GM19467 (cell line): Measurements from ENCODE around the gene KIF21B.

Experiments used
- ATAC-seq: cut with Tn5 transposase; IDR thresholded peaks from one replicate; pipeline ENCODE4 v1.9.1; 2021; ENCODE audit warnings: mild to moderate bottlenecking, moderate library complexity; ENCODE audit not compliant: unreplicated experiment

Gene KIF21B

DNA sequence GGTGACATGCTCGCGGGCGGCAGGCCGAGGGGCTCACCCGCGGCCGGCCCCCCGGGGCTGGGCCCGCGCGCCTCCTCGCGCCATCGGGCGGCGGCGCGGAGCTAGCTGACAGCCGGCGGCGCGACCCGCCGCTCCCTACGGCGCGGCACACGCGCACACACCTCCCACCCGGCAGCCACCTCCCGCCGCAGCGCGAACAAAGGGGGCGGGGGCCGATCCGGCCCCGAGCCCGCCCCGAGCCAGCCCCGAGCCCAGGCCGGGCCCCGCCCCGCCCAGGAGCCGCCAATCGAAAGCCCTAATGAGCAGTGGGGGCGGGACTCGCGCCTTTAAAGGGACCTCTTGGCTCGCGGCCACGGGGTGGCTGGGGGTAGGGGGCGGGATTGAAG, at the start of gene KIF21B:
TSS of gene KIF21B (minus strand) at position 198 of the 386 bp plus-strand sequence. CDS start 331 bp downstream, outside the sequence.
- peak; percentile 50 for ATAC-seq

- no peak for ATAC-seq
These were observed 49.4 kb upstream of the KIF21B start for GRCh38 chr1:201072922-201073321.

DNA sequence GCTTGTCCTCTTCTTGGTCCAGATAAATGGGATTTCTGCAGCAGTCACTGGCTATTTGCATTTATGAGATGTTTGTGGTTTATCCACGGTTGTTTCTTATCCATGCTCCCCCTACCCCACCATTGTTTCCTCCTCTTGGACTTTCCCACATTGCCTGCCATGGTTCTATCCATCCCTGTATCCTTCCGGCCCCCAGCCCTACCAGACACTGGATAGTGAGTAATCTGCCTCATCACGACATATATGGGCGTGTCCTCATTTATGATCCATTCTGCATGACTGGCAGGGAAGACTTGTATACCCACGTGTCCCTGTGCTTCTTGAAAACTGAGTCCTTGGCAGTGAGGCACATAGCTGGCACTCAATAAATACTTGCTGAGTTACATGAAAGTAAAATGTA, 48.6 kb upstream of the KIF21B start:
- no peak for ATAC-seq

DNA sequence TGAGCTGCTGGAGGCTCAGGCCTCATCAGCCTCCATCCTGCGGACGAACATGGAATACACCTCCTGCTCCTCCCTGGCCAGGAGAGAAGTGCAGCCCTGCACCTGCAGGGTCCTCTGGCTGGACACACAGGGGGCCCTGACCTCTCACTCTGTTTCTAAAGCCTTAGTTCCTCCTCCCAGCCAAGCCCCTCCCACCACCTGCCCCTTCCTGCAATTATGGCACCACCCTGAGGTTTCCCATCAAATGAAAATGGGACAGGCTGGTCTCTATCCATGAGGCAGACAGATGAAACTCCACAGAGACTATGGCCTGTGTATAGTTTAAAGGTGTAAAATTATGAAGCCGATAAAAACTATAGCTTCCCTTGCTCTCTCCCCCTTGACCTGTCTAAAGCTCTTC, 46.1 kb upstream of the KIF21B start:
- ATAC-seq, result no peak

GRCh38 chr1:201068976-201069375, 45.5 kb upstream of the KIF21B start:
- ATAC-seq, result no peak

- ATAC-seq, result no peak
These were observed 43.5 kb upstream of the KIF21B start for GRCh38 chr1:201066986-201067385.

- no peak for ATAC-seq
These were observed 42.2 kb upstream of the KIF21B start for GRCh38 chr1:201065686-201066085.

DNA sequence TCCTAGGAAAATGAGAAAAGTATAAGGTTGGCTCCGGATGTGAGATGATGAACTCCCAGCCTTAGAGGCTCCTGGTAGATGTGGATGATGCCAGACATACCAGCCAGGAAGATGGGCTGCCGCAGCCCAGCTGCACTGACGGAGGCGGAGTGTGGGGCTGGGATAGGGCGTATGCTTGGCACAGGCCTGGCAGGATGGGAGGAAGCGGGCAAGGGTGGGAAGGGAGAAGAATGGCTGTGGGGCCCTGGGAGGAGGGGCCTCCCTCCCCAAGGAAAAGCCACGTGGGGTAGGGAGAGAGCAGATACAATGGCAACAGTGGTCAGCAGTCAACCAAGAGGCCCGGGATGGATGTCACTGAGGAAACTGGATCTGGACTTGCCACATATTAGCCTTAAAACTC, 41.3 kb upstream of the KIF21B start:
- no peak for ATAC-seq

- ATAC-seq, result no peak
These were observed 39.6 kb upstream of the KIF21B start for GRCh38 chr1:201063145-201063544.

- no peak for ATAC-seq
These were observed 39.1 kb upstream of the KIF21B start for GRCh38 chr1:201062511-201063091.

GRCh38 chr1:201061886-201062285, 38.4 kb upstream of the KIF21B start:
- ATAC-seq, result no peak

GRCh38 chr1:201061049-201061448, 37.5 kb upstream of the KIF21B start:
- no peak for ATAC-seq

DNA sequence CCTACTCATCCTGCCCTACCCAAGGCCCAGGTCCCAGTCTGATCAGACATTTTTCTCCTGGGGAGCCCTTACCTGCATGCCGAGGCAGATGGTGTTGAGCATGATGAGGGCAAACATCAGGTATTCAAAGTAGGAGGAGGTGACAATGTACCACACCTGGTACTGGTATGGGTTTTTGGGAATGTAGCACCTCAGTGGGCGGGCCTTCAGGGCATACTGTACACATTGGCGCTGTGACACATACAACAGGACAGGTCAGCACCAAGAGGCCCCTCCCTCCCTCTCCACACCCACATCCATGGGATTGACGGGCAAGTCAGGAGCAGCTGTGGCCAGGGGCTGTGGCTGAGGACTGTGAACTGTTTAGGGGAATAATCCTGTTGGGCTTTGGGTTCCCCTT, 37.1 kb upstream of the KIF21B start:
- ATAC-seq, result no peak

DNA sequence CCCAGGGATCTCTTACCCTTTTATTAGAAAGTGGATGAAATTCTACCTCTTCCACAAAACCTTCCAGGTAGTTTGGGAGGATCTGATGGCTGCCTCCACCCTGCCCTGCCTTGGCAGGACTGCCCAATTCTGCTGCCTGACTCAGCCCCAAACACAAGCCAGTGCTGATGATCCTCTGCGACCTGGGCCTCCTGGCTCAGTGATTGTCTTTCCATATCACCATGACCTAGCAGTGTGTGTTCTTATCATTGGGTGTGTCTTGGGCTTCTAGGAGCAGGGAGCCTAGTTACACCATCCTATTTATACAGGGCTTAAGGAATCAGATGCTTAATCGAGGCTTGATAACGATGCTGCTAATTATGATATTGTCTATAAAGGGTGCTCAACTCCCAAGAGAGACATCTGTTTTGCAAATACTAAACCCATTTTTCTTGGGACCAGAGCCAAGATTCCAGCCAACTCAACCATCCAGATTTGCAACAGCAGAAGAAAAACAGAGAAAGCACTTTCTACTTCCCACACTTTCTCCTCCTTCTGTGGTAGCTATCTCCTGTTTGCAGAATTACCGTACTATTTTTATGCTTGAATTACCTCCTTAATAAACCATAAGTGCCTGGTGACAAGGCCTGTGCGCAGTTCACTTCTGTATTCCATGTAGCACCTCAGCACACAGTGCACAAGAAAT, 36.5 kb upstream of the KIF21B start:
- no peak for ATAC-seq

- ATAC-seq, result no peak
These were observed 35.9 kb upstream of the KIF21B start for GRCh38 chr1:201059401-201059800.

DNA sequence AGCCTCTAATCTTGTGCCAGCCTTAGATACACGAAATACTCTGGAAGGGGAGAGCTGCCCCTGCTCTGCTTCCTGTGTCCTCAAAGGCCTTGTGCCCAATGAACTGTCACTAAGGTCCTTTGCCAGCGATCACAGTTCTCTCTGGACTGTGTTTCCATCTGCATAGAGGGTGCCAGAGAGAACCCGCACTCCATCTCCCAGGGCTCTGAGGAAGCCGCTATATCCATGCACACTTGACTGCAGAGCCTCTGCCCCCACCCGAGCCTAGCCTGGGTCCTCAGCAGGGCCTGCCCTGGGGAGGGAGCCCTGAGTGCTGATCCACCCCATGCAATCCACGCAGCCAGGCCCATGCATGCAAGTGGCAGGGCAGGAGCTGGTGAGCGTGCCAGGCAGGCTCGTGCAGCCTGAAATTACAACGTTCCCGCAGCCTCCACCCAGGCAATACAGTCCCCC, 30.6 kb upstream of the KIF21B start:
- ATAC-seq, result no peak

DNA sequence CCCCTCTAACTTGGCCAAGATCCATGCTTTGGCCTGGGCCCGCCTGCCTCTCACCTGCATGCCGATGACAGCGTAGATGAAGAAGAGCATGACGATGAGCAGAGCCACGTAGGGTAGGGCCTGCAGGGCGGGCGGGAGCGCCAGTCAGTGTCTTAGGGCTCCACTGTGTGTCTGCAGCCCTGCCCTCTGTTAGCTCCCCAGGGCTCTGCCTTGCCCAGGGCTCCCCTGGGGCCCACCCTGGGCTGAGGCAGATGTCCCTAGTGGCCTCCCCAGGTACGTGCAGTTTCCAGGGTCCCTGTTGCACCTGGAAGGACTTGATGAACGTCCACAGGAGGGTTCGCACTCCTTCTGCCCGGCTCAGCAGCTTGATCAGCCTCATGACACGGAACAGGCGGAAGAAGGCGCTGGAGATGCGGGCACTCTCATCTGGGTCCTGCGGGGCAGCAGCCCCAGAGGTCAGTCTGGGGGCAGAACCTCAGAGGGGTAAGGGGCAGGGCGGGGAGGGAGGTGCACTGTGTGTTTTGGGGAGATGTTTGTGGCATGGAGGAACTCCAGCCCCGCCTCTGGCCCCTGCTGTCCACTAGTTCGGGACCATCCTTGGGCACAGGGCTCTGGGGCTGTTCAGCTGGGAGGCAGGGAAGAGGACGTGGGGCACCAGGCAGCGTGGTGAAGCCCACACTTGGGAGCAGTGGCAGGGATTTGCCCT, 29.8 kb upstream of the KIF21B start:
- no peak for ATAC-seq

DNA sequence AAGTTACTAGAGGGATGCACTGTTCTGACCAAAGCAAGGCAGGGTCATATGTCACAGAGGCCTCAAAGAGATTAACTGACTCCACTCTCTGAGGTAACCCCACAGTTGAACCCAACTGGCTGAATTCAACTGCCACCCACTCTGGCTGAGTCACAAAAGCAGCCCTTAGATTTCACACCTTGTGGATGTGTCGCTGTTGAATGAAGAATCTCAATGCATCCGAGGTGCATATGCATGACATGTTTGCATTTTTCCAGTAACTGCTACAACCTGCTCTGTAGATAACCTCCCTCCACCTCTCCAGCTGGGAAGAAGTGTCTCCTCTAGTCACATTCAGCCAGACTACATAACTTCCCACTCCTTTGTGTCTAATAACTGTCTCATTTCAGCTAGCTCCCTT, 27.9 kb upstream of the KIF21B start:
- no peak for ATAC-seq

DNA sequence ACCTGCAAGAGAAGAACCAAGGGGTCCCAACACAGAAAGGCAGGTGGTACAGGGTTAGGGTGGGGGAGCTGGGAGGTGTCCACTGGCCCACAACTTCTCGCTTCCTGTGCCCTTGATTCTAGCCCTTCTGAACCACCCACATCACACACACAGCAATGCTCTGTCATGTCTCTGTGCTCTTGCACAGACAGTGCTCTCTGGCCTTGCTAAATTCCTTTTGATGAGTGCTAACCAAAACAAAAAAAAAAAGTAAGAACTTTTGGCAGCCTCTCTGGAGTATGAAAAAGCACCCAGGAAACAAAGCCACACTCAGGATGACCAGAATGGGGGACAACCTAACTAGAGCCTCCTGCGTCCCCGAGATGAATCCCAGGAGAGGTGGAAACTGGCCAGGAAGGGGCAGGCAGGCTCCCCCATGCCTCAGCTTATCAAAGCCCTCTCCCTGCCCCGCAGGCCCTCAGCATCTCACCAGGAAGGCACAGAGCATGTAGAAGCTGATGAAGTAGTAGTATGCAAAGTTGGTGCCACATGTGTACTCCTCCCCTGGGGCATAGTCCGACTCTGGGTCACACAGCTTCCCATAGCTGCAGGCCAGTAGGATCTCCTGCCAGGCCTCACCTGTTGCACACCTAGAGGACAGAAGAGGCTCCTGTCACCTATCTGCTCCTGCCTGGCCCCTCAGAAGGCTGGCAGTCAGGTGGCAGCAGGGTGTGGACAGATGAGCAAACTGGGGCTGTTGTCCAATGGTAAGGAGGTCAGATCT, 27.2 kb upstream of the KIF21B start:
- ATAC-seq, result no peak

DNA sequence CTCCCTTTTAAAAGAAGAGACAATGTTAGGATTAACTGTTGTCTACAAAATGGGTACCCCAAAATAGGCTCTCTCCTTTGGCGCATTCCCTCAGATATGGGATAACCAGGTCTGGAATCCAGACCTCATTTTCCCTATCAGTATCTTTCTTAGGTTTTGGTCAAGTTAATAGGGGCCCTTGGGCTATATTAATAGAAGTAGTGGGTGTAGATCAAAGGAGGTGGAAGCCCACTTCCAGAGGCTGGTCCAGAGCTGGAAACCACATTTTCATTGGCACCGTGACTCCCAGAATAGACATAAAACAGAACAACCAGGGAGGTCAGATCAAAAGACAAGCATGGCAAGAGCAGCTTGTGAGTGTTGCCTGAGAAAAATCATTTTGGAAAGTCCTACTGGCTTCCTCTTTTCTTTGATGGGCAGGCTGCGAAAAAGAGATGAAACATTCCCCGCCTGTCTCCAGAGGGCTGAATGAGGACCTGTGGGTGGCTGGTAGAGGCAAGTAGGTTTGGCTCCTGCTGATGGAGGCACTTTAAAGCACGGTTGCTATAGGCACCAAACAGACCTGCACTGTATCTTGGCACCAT, 25.8 kb upstream of the KIF21B start:
- ATAC-seq, result no peak

GRCh38 chr1:201048521-201048920, 25.0 kb upstream of the KIF21B start:
- ATAC-seq, result no peak
